Activated naive CD4-positive, alpha-beta T cell treated with anti-CD3 and anti-CD28 coated beads, Interleukin-2, amount 10 ng/mL, durations not matched to agents 7 days and 5 days (primary cell): ENCODE measurements around the gene SH3GLB1.

Source experiments
- CTCF ChIA-PET: fragments of 350-600 bp; sonication (Branson Sonifier 250); formaldehyde crosslinking; loops from one replicate; lab custom pipeline; 2021; ENCODE audit warnings: antibody characterized with exemption; lab: Charles Lee
- DNase-seq: peaks from one replicate; pipeline ENCODE4 v3.0.0-alpha.2; 2020
- H3K27ac Mint-ChIP-seq: one replicate; pipeline ENCODE4 v1.8.0; 2021; ENCODE audit warnings: mild to moderate bottlenecking, moderate library complexity, mixed read lengths
- H3K27me3 Mint-ChIP-seq: one replicate; pipeline ENCODE4 v1.8.0; 2021; ENCODE audit warnings: mild to moderate bottlenecking, mixed read lengths
- H3K36me3 Mint-ChIP-seq: one replicate; pipeline ENCODE4 v1.8.0; 2021; ENCODE audit warnings: mixed read lengths
- H3K4me1 Mint-ChIP-seq: one replicate; pipeline ENCODE4 v1.8.0; 2021; ENCODE audit warnings: mixed read lengths
- H3K4me3 Mint-ChIP-seq: one replicate; pipeline ENCODE4 v1.8.0; 2021; ENCODE audit warnings: mild to moderate bottlenecking, moderate library complexity, mixed read lengths
- H3K9me3 Mint-ChIP-seq: one replicate; pipeline ENCODE4 v1.8.0; 2021; ENCODE audit warnings: mixed read lengths

Gene SH3GLB1

DNA sequence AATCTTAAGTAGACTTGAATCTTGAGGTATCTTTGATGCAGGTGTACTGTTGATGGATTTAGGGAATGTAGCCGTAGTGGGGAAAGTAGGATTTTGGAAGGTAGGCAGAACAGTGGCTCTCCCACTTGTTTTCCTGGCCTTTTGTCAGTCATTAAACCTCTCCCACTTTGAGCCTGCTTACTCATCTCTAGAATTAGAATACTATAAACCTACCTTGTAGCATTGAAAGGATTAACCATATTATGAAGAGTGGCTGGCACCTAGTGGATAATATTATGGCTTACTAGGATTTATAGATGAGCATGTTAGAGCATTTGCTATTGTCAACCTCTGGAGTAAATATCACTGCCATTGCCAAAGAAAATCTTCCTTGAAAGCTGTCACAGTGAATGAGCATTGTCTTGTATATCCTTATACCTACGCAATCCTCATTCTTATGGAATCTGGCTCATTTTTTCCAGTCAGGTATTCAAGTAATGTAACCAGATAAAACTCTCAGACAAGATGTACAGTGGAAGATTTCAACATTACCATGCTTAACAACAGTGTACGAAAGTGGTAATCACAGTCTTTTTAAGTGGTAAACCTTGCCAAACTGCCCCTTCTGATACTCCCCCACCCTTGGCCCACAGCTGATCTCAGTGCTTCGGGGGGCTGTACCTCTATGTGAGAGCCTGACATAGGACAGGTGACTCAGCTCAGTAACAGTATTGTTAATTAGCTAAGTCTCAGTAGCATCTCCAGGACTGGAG is 44.4 kb downstream of the SH3GLB1 start:
- H3K27ac Mint-ChIP-seq, result no peak overlapping the region
- H3K27me3 Mint-ChIP-seq, result no peaks in the 10 kb centered on the region

DNA sequence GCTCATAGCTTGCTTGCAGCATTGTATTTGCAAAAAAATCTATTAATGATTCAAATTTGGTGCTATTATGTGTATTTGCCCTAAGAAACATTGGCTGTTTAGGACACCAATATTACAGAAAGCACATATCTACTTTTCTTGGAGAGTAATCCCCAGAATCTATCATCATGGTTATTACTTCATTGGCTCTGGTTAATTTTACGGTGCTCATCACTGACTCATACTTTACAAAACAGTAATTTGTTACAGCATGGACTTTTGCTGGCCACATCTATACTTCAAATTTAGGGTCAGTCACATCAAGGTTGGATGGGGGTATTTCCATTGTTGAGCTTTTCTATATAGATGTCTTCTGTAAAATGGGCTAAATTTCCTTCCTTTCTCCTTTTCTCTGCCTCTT is 45.7 kb downstream of the SH3GLB1 start:
- Mint-ChIP-seq H3K27ac (no peak overlapping the region), H3K4me3 (no peak overlapping the region), H3K27me3 (peaks cover 6% of the 10 kb centered on the region), H3K9me3 (no peaks in the 10 kb centered on the region), H3K36me3 (peaks cover 7% of the 10 kb centered on the region), H3K4me1 (no peaks in the 10 kb centered on the region)
- no peak for DNase-seq
- CTCF ChIA-PET, result interaction anchor here (1.2 kb wide), 1 partner anchor 9 kb away, joined by 4 read pairs; no protein-coding TSS in a partner anchor

More for the DNA sequence above, 44.4 kb downstream of the SH3GLB1 start:
- Mint-ChIP-seq H3K4me3 (no peak overlapping the region), H3K4me1 (no peaks in the 10 kb centered on the region), H3K9me3 (no peaks in the 10 kb centered on the region), H3K36me3 (peaks cover 16% of the 10 kb centered on the region)
- CTCF ChIA-PET, result interaction anchor here (0.7 to 1.2 kb wide), 2 partner anchors 8 to 336 kb away, joined by 3 to 4 read pairs; no protein-coding TSS in a partner anchor
- no peak for DNase-seq

DNA sequence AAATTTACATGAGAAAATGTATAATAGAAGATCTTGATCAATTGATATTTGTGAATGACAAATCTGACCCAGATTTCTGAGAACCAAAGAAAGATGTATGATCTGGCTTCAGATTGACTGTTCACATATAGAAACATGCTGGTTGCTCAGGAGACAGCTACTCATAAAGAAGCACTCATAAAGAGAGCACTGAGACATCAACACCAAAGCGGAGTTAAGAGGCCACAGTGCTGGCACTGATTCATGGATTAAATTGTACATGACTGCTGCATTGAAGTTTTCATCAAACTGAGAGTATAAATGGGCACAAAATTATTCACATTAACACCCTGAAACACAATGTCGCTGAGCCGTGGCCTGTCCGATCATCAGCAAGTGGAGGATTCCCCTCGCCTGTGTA is 46.2 kb downstream of the SH3GLB1 start:
- peaks cover 7% of the 10 kb centered on the region for H3K36me3 Mint-ChIP-seq
- H3K9me3 Mint-ChIP-seq, result no peaks in the 10 kb centered on the region
- no peaks in the 10 kb centered on the region for H3K4me1 Mint-ChIP-seq
- CTCF ChIA-PET, result interaction anchor here (1.2 kb wide), 1 partner anchor 9 kb away, joined by 4 read pairs; no protein-coding TSS in a partner anchor
- no peak overlapping the region for H3K27ac Mint-ChIP-seq
- peaks cover 6% of the 10 kb centered on the region for H3K27me3 Mint-ChIP-seq
- DNase-seq, result no peak
- H3K4me3 Mint-ChIP-seq, result no peak overlapping the region

DNA sequence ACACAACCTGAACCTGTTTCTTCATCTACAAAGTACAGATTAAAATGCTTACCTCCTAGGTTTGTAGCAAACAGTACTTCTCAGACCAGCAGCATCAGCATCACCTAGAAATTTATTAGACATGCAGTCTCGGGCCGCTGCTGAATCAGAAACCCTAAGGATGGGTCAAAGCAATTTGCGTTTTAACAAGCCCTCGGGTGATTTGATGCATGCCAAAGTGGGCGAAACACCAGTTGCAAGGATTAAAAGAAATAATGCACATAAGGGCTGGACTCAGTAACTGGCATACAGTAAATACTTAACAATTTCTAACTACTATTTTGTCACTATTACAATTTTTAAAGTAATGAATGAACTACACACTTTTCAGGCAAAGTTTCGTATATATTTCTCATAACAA is 47.5 kb downstream of the SH3GLB1 start:
- Mint-ChIP-seq H3K36me3 (peaks cover 2% of the 10 kb centered on the region), H3K9me3 (no peaks in the 10 kb centered on the region), H3K27me3 (peaks cover 6% of the 10 kb centered on the region), H3K27ac (no peak overlapping the region), H3K4me3 (no peak overlapping the region), H3K4me1 (no peaks in the 10 kb centered on the region)
- DNase-seq, result no peak
- CTCF ChIA-PET, result interaction anchor here (1.1 kb wide), 1 partner anchor 10 kb away, joined by 5 read pairs; no protein-coding TSS in a partner anchor

DNA sequence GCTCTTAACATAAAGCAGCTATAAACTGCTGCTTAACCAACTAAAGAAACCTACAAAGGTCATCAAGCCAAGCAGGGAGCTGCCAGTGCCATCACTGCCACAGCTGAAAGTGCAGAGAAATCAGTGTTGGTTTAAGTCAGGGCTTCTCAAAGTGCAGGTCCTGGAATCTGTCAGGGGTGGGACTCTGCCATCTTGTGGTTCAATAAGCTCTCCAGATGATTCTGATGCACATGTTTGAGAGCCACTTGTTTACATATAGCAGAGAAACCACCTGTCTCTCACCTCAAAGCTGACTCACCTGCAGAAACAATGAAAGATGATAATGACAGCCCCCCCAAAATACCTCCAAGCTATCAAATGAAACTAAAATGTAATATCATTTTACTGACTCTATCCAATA is 49.3 kb downstream of the SH3GLB1 start:
- Mint-ChIP-seq H3K27me3 (peaks cover 6% of the 10 kb centered on the region), H3K9me3 (no peaks in the 10 kb centered on the region), H3K4me1 (no peaks in the 10 kb centered on the region), H3K4me3 (no peak overlapping the region), H3K36me3 (no peaks in the 10 kb centered on the region), H3K27ac (no peak overlapping the region)
- CTCF ChIA-PET, result interaction anchor here (0.9 to 1.7 kb wide), 6 partner anchors 9 to 330 kb away, joined by 3 to 7 read pairs (median 5); partner anchors contain the start of gene SH3GLB1
- peak; percentile 36 for DNase-seq

DNA sequence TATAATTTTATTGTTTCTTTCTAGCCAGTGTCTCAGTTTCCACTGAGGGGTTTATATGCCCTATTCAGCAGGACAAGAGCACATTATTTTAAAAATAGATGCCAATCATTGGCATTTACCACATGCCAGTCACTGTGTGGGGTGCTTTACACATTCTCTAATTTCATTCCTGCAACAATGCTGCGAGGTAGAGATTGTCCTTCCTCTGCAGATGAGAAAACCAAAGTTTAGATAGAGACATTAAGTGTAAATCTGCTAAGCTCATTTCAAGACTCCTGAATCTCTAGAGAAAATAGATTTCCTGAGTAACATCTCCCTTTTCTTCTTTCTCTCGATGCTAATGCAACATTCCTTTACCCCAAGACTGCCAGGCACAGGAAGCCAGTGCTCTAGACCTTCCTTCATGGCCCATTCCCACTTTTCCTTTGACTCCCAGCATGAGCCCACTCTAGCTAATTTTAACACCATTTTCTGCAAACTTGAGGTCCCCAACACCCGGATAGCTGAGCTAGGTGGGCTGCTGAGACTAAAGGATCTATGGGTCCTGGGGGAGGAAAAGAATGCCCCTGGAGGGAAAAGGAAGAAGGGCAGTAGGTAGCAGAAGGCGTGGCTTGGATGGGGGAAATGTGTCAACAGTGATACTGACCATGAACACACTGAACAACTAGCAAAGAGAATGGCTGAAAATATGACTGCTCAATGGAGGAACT is 50.0 kb downstream of the SH3GLB1 start:
- Mint-ChIP-seq H3K27ac (no peak overlapping the region), H3K36me3 (no peaks in the 10 kb centered on the region), H3K4me3 (no peak overlapping the region), H3K27me3 (peaks cover 6% of the 10 kb centered on the region), H3K4me1 (no peaks in the 10 kb centered on the region), H3K9me3 (no peaks in the 10 kb centered on the region)
- CTCF ChIA-PET, result interaction anchor here (0.9 to 1.7 kb wide), 3 partner anchors 10 to 329 kb away, joined by 3 to 6 read pairs (median 4); no protein-coding TSS in a partner anchor
- no peak for DNase-seq

DNA sequence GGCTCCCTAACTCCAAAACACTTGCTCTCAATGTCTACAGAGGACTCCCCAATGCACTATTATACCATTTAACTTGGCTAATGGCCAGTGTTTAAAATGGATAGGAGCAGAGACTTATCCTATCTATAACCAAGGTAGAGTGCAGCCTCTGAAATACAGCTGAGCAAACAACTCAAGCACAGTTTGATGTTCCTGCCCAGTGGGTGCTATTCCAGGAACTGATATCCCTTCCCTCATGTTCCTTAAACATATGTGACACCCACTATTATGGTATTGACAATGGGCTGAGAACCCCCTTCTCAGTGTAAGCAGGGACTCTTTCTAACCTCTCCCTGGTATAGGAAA is 51.7 kb downstream of the SH3GLB1 start:
- no peak overlapping the region for H3K4me3 Mint-ChIP-seq

DNA sequence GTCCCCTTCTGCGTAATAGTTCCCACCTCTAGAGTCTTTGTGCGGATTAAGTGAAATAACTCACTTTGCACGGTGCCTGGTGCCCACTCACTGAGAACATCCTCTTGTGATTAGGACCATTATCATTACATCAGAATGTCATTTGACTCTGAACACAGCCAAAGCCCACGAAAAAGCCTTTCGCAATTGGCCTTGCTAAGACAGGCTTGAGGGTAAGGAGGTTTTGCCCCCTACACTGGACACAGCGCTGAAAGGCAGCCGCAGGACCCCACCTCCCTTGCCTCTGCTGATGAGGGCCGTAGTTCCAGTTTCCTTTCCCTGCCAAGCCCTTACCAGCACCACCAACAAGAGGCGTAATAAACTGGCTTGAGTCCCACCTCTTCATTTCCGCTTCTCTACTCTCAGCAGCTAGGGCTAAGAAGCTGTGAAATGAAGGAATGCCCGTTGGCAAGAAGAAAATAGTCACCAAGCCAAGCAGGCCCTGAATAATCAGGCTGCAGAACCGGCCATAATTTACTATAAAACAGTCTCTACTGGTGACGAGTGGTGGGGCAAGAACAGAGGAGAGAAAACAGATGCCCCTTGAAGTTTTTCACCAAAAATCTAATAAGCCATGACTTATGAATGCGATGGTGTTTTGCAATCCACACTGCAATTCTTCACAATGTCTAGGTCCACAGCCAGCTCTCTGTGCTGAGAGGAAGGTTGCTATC is 53.1 kb downstream of the SH3GLB1 start:
- CTCF ChIA-PET, result interaction anchor here (1.2 kb wide), 1 partner anchor 257 kb away, joined by 3 read pairs; no protein-coding TSS in a partner anchor
- Mint-ChIP-seq H3K4me1 (no peaks in the 10 kb centered on the region), H3K36me3 (no peaks in the 10 kb centered on the region), H3K4me3 (no peak overlapping the region), H3K27ac (no peak overlapping the region), H3K9me3 (no peaks in the 10 kb centered on the region), H3K27me3 (peaks cover 6% of the 10 kb centered on the region)
- no peak for DNase-seq

More for the DNA sequence above, 51.7 kb downstream of the SH3GLB1 start:
- H3K9me3 Mint-ChIP-seq, result no peaks in the 10 kb centered on the region
- H3K4me1 Mint-ChIP-seq, result no peaks in the 10 kb centered on the region
- peaks cover 6% of the 10 kb centered on the region for H3K27me3 Mint-ChIP-seq
- no peak for DNase-seq
- H3K27ac Mint-ChIP-seq, result no peak overlapping the region
- CTCF ChIA-PET, result interaction anchor here (0.9 kb wide), 1 partner anchor 328 kb away, joined by 3 read pairs; no protein-coding TSS in a partner anchor
- H3K36me3 Mint-ChIP-seq, result no peaks in the 10 kb centered on the region

DNA sequence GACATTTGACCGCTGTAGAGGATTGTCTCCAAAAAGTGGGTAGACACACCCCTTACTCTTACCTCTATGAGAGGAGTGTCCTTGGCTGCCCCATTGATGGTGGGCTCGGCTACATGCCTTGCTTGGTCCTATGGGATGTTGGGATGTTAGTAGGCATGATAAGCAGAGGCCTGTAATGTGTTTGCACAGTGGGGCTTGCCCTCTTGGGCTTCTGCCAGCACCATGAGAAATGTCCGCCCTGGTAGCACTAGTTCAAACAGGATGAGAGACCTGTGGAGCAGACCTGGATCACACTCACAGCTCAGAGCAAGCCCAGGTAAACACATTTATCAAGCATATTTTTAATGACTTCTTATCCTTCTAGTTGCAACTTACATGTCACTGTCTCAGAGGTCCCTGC is 54.2 kb downstream of the SH3GLB1 start:
- CTCF ChIA-PET, result no interaction called here
- Mint-ChIP-seq H3K27me3 (peaks cover 6% of the 10 kb centered on the region), H3K4me3 (no peak overlapping the region), H3K36me3 (no peaks in the 10 kb centered on the region), H3K9me3 (no peaks in the 10 kb centered on the region), H3K27ac (no peak overlapping the region), H3K4me1 (no peaks in the 10 kb centered on the region)
- no peak for DNase-seq

DNA sequence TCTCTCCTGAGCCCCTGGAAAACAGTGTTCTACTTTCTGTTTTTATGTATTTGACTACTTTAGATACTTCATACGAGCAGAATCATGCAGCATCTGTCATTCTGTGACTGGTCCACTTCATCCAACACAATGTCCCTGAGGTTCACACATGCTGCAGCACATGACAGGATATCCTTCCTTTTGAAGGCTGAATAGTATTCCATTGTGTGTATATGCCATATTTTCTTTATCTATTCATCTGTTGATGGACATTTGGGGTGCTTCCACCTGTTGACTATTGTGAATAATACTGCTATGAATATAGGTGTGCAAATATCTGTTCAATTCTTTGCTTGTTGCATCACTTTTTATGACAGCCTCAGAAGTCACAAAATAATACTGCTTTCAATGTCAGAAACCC is 55.8 kb downstream of the SH3GLB1 start:
- Mint-ChIP-seq H3K36me3 (no peaks in the 10 kb centered on the region), H3K4me1 (no peaks in the 10 kb centered on the region), H3K27ac (no peak overlapping the region), H3K9me3 (no peaks in the 10 kb centered on the region), H3K4me3 (no peak overlapping the region), H3K27me3 (no peaks in the 10 kb centered on the region)
- DNase-seq, result no peak
- CTCF ChIA-PET, result no interaction called here

DNA sequence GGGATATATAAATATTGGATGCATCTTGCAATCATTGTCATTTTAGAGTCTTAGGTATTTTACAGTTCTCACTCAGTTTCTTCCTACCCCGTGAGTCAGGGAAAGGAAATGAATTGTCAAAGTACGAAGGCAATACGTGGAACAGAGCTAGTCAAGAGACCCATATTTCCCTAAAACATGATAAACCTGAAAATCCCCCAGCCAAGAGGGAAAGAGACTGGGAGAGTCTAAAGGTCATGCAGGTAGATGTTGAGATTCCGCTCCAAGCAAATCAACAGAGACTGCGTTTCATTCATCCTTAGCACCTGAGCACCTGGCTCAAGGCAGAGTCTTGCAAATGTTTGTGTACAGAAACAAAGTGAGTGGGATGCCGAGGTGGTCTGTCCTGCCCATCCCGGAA is 58.0 kb downstream of the SH3GLB1 start:
- Mint-ChIP-seq H3K9me3 (no peaks in the 10 kb centered on the region), H3K27ac (no peak overlapping the region), H3K4me1 (no peaks in the 10 kb centered on the region), H3K27me3 (no peaks in the 10 kb centered on the region), H3K36me3 (no peaks in the 10 kb centered on the region), H3K4me3 (no peak overlapping the region)
- CTCF ChIA-PET, result no interaction called here
- no peak for DNase-seq

DNA sequence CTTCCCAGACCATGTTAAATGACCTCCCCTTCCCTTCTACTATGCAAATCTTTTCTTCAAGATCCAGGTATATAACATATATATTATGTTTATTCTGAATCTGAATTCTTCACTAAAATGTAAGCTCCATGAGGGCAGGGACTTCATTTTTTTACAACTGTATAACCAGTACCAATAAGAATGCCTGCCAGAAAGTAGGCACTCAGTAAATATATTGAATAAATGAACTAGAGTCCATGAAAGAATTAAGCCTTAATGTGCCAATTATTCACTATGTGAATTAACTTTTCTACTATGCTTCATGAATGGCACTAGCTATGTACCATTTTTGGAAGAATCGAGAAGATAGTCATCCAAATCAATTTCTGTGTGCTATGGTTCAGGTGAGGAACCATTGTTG is 60.1 kb downstream of the SH3GLB1 start:
- DNase-seq, result no peak
- no peak overlapping the region for H3K4me3 Mint-ChIP-seq
- H3K9me3 Mint-ChIP-seq, result no peaks in the 10 kb centered on the region
- no peaks in the 10 kb centered on the region for H3K4me1 Mint-ChIP-seq
- H3K27me3 Mint-ChIP-seq, result no peaks in the 10 kb centered on the region
- H3K36me3 Mint-ChIP-seq, result no peaks in the 10 kb centered on the region
- no peak overlapping the region for H3K27ac Mint-ChIP-seq
- CTCF ChIA-PET, result interaction anchor here (0.6 kb wide), 1 partner anchor 24 kb away, joined by 3 read pairs; no protein-coding TSS in a partner anchor

DNA sequence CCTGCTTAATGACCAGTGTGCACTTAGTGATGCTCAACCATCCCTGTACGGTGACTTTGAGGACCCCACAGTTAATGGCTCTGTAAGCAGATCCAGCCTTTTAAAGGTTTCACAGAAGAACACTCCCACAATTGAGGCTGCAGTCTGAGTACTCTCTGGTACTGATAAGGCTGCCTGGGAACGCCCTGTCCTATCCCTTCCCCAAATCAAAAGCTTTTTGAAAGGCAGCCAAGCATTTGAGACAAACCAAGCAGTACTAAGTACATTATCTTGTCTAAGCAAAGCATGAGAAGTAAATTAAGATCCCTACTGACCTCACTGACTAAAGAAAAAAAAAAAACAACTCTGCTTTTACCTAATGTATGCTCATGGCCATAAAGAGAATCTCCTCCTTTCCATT is 60.7 kb downstream of the SH3GLB1 start:
- H3K9me3 Mint-ChIP-seq, result no peaks in the 10 kb centered on the region
- CTCF ChIA-PET, result interaction anchor here (0.6 kb wide), 1 partner anchor 25 kb away, joined by 3 read pairs; no protein-coding TSS in a partner anchor
- no peak overlapping the region for H3K4me3 Mint-ChIP-seq
- no peaks in the 10 kb centered on the region for H3K36me3 Mint-ChIP-seq
- no peak for DNase-seq
- H3K27ac Mint-ChIP-seq, result no peak overlapping the region
- no peaks in the 10 kb centered on the region for H3K27me3 Mint-ChIP-seq
- no peaks in the 10 kb centered on the region for H3K4me1 Mint-ChIP-seq

DNA sequence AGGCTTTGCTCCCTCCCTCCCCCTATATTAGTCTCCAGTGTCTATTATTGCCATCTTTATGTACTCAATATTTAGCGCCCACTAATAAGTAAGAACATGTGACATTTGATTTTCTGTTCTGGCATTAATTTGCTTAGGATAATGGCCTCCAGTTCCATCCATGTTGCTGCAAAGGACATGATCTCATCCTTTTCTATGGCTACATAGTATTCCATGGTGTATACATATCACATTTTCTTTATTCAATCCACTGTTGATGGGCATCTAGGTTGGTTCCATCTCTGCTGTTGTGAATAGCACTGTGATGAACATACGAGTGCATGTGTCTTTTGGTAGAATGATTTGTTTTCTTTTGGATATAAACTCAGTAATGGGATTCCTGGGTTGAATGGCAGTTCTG is 61.3 kb downstream of the SH3GLB1 start:
- H3K36me3 Mint-ChIP-seq, result no peaks in the 10 kb centered on the region

More for the DNA sequence above, 61.3 kb downstream of the SH3GLB1 start:
- Mint-ChIP-seq H3K9me3 (no peaks in the 10 kb centered on the region), H3K4me1 (no peaks in the 10 kb centered on the region), H3K27ac (no peak overlapping the region), H3K27me3 (no peaks in the 10 kb centered on the region), H3K4me3 (no peak overlapping the region)
- DNase-seq, result no peak
- CTCF ChIA-PET, result no interaction called here
